ENCODE measurements around the gene FOXO3. TPM values are rescaled to one million over a fixed set of nuclear protein-coding genes. Genes with fewer than 3 reads are reported as not detected.

Gene FOXO3
- total RNA-seq (100 to 1,000 TPM in 1 of 2 donors, 10 to 100 TPM in 1; 81.5 to 112 TPM), polyA plus RNA-seq (ENCODE audit: insufficient read depth, low read depth, low replicate concordance) (27.5 TPM)
- long read RNA-seq, donor 1, full-length matches to known transcripts: 15 of 46 reads
- long read RNA-seq, donor 1, partial matches to known transcripts: 31 of 46 reads
- long read RNA-seq, donor 1, other reads (novel, unspliced or antisense): 0 of 46 reads
- long read RNA-seq, donor 2, full-length matches to known transcripts: 6 of 17 reads
- long read RNA-seq, donor 2, partial matches to known transcripts: 11 of 17 reads
- long read RNA-seq, donor 2, other reads (novel, unspliced or antisense): 0 of 17 reads

DNA sequence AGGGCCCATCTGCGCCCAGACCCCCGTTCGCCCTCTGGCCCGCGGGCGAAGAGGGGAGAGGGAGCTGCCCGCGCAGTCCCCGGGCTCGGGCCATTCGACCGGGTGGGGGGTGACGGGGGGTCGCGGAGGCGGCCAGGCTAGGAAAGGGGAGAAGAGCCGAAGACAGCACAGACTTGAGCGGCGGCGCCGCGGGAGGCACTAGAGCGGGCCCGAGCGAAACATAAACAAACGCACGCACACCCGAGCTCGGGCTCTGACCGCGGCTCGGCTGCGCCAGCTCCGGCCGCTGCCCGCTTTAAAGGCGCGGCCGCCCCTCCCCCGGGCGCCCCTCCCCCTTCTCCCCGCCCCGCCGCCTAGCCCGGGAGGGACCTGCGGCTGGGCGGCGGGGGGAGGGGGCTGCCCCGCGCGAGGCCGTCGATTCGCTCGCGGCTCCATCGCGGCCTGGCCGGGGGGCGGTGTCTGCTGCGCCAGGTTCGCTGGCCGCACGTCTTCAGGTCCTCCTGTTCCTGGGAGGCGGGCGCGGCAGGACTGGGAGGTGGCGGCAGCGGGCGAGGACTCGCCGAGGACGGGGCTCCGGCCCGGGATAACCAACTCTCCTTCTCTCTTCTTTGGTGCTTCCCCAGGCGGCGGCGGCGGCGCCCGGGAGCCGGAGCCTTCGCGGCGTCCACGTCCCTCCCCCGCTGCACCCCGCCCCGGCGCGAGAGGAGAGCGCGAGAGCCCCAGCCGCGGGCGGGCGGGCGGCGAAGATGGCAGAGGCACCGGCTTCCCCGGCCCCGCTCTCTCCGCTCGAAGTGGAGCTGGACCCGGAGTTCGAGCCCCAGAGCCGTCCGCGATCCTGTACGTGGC is at the start of gene FOXO3:
Gene FOXO3 (plus strand): TSS at position 455 of the 846 bp plus-strand sequence. CDS start 292 bp downstream, at position 747.
- H3K4me1 ChIP-seq: peaks cover 29% of the 10 kb centered on the region
- H3K27me3 ChIP-seq: no peaks in the 10 kb centered on the region
- H3K9me3 ChIP-seq: no peaks in the 10 kb centered on the region
- H3K36me3 ChIP-seq (ENCODE audit: low read depth, missing control alignments): no peaks in the 10 kb centered on the region
- H3K4me3 ChIP-seq: peak within 1 kb of the TSS; percentile 87 to 98
- TF ChIP-seq, protein P1, sequence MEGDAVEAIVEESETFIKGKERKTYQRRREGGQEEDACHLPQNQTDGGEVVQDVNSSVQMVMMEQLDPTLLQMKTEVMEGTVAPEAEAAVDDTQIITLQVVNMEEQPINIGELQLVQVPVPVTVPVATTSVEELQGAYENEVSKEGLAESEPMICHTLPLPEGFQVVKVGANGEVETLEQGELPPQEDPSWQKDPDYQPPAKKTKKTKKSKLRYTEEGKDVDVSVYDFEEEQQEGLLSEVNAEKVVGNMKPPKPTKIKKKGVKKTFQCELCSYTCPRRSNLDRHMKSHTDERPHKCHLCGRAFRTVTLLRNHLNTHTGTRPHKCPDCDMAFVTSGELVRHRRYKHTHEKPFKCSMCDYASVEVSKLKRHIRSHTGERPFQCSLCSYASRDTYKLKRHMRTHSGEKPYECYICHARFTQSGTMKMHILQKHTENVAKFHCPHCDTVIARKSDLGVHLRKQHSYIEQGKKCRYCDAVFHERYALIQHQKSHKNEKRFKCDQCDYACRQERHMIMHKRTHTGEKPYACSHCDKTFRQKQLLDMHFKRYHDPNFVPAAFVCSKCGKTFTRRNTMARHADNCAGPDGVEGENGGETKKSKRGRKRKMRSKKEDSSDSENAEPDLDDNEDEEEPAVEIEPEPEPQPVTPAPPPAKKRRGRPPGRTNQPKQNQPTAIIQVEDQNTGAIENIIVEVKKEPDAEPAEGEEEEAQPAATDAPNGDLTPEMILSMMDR (IDR thresholded peaks at IDR 0.05): peak in 1 of 3 experiments; percentile 0
- TF ChIP-seq POLR2A (IDR thresholded peaks at IDR 0.05): peak; percentile 61
- peak within 1 kb of the TSS; percentile 92 to 100 for H3K27ac ChIP-seq
- WGBS, 2 donors: 0% methylated on average over 10 to 78 of the region's 110 CpGs
- DNase-seq: peak; percentile 93
- intact Hi-C loops (cut with DNase I; ENCODE audit: low total_unique reads): loop anchor here (10.0 kb wide), 2 partner anchors 94 to 334 kb away; no protein-coding TSS in a partner anchor

DNA sequence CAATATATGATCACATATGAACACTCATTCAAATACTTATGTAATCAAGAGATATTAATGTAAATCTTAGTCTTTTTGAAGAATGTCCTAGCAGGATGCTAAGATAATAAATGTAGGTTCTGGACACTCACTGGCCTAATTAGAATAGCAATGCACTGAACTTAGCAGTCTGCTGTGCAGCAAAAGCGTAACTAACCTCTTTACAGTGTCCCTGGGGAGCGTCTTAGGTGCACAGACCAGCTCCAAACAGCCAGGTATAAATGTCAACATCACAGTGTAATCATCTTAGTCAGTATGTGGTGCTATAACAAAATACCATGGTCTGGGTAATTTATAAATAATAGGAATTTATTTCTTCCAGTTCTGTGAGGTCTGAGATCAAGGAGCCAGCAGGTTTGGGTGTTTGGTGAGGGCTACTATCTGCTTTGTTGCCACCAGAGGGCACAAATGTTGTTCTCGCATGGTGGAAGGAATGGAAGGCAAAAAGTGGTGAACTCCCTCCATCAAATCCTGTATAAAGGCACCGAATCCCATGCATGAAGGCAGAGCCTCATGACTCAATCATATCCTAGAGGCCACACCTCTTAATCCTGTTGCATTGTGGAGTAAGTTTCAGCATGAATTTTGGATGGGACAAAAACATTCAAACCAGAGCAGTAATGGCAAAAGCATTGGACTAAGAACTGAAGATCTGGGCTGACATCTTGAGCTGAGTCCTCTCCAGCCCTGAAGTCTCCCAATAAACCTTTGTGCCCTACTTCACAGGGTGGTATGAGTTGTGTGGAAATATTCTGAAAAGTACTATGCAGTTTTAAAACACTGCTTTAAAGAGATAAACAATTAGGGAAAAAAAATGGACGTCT is 41.8 kb upstream of the FOXO3 start:
- H3K9me3 ChIP-seq: no peaks in the 10 kb centered on the region
- no peaks in the 10 kb centered on the region for H3K4me1 ChIP-seq
- no peak overlapping the region for H3K4me3 ChIP-seq
- no peak for TF ChIP-seq POLR2A (IDR thresholded peaks at IDR 0.05)
- TF ChIP-seq, protein P1 (IDR thresholded peaks at IDR 0.05): peak in 2 of 3 experiments; percentile 14 to 21
- H3K36me3 ChIP-seq (ENCODE audit: low read depth, missing control alignments): no peaks in the 10 kb centered on the region
- WGBS, 2 donors: 79 to 87% methylated on average over 5 of the region's 5 CpGs
- H3K27me3 ChIP-seq: no peaks in the 10 kb centered on the region
- H3K27ac ChIP-seq: no peak overlapping the region
- intact Hi-C loops (cut with DNase I; ENCODE audit: low total_unique reads): no loop called here
- no peak for DNase-seq

DNA sequence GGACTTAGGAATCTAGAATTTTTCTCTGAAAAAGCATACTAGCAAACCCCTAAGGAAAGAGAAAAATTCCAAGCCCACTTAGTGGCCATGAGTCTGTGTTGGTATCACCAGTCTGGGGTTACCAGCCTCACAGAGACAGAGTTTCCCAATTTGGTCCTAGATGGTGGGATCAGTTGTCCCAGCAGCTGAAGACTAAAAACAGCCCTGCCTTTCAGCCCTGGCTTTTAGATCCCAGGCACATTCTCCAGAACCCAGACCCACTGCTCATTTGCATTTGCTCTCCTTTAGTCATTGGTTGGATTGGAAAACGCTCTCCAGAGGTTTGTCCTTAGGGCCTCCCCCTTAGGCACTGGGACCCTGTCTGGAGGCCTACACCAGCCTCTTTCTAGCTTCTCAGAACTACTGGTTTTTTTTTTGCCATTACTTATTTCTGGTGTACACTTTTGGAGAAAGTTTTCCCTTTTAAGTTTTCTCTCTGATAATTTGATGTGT is 39.1 kb upstream of the FOXO3 start:
- DNase-seq: no peak
- Histone ChIP-seq H3K27me3 (no peaks in the 10 kb centered on the region), H3K4me3 (no peak overlapping the region), H3K27ac (no peak overlapping the region), H3K4me1 (no peaks in the 10 kb centered on the region), H3K9me3 (no peaks in the 10 kb centered on the region), H3K36me3 (ENCODE audit: low read depth, missing control alignments) (no peaks in the 10 kb centered on the region)
- 91 to 94% methylated on average over 1 of the region's 1 CpG for WGBS, 2 donors
- TF ChIP-seq, protein P1 (IDR thresholded peaks at IDR 0.05): no peak
- TF ChIP-seq POLR2A (IDR thresholded peaks at IDR 0.05): no peak
- intact Hi-C loops (cut with DNase I; ENCODE audit: low total_unique reads): no loop called here

DNA sequence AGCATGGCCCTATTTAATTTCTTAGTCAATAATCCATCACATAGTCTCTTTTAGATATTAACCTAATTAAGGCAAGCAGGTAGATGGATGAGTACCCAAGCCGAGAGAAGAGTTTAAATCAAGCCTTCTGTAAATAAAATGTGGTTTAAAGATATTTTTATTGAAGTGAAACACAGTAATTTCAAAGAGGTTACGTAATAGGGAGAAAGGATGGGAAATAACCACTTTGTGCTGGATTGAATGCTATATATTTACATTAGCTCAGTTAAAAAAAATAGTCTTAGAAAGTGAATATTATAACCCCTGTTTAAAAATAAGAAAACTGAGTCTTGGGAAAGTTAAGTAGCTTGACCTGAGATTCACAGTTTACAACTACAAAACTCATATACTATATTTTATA is 37.0 kb upstream of the FOXO3 start:
- no peaks in the 10 kb centered on the region for H3K27me3 ChIP-seq
- H3K4me3 ChIP-seq: no peak overlapping the region
- H3K9me3 ChIP-seq: no peaks in the 10 kb centered on the region
- intact Hi-C loops (cut with DNase I; ENCODE audit: low total_unique reads): no loop called here
- WGBS, 2 donors: 92 to 94% methylated on average over 2 of the region's 2 CpGs
- H3K36me3 ChIP-seq (ENCODE audit: low read depth, missing control alignments): no peaks in the 10 kb centered on the region
- no peak overlapping the region for H3K27ac ChIP-seq
- TF ChIP-seq, protein P1 (IDR thresholded peaks at IDR 0.05): no peak
- no peak for TF ChIP-seq POLR2A (IDR thresholded peaks at IDR 0.05)
- no peaks in the 10 kb centered on the region for H3K4me1 ChIP-seq
- no peak for DNase-seq

Measured in testis (tissue), 5 donors.